Dermis blood vessel endothelial cell (primary cell): ENCODE results near the gene DDX47. TPM values are rescaled to one million over a fixed set of nuclear protein-coding genes. Genes with fewer than 3 reads are reported as not detected.
"Not testable (repeated sequence)": the region's sequence is repeated elsewhere in the genome, so short reads cannot be mapped to it uniquely, and the experiment has no call there.

Source experiments
- DNase-seq: peaks from one replicate; pipeline ENCODE4 v3.0.0; 2010
- total RNA-seq: library from RNA; depleted of rRNA; stranded (reverse); fragments of >200 nt; gene quantifications from 2 replicates; pipeline ENCODE4 v1.2.3, GENCODE V29; 2014

DDX47 gene
- total RNA-seq, 1 donor from 2014 or later, result 83.0 TPM

GRCh38 chr12:12797794-12798152, 15.4 kb upstream of the DDX47 start:
- DNase-seq, result no peak

- DNase-seq, result no peak
Observed at GRCh38 chr12:12798480-12798879, 14.7 kb upstream of the DDX47 start.

GRCh38 chr12:12799163-12799920, 13.8 kb upstream of the DDX47 start:
- no peak for DNase-seq

GRCh38 chr12:12800406-12801180, 12.6 kb upstream of the DDX47 start:
- DNase-seq, result no peak

- DNase-seq, result not testable (repeated sequence)
Observed at GRCh38 chr12:12801656-12802055, 11.5 kb upstream of the DDX47 start.

GRCh38 chr12:12803186-12803585, 10.0 kb upstream of the DDX47 start:
- DNase-seq, result peak; percentile 93

GRCh38 chr12:12804011-12804410, 9.1 kb upstream of the DDX47 start:
- DNase-seq, result peak; percentile 79

GRCh38 chr12:12804432-12804886, 8.7 kb upstream of the DDX47 start:
- DNase-seq, result peak; percentile 70

- no peak for DNase-seq
Observed at GRCh38 chr12:12806784-12807516, 6.2 kb upstream of the DDX47 start.

- DNase-seq, result not testable (repeated sequence)
Observed at GRCh38 chr12:12807517-12807903, 5.6 kb upstream of the DDX47 start.

- peak; percentile 92 for DNase-seq
Observed at GRCh38 chr12:12807970-12808702, 5.0 kb upstream of the DDX47 start.

- DNase-seq, result no peak
Observed at GRCh38 chr12:12810553-12811021, 2.6 kb upstream of the DDX47 start.

- DNase-seq, result no peak
Observed at GRCh38 chr12:12811343-12811742, 1.8 kb upstream of the DDX47 start.

- DNase-seq, result no peak
Observed at GRCh38 chr12:12812174-12812573, 972 bp upstream of the DDX47 start.

GRCh38 chr12:12812618-12813119, 477 bp upstream of the DDX47 start:
- DNase-seq, result no peak

GRCh38 chr12:12817616-12818015, 4.5 kb downstream of the DDX47 start:
- no peak for DNase-seq

- DNase-seq, result no peak
Observed at GRCh38 chr12:12818701-12819100, 5.6 kb downstream of the DDX47 start.

GRCh38 chr12:12819221-12819620, 6.1 kb downstream of the DDX47 start:
- peak; percentile 35 for DNase-seq

GRCh38 chr12:12819752-12820311, 6.7 kb downstream of the DDX47 start:
- DNase-seq, result peak; percentile 76

- not testable (repeated sequence) for DNase-seq
Observed at GRCh38 chr12:12820376-12820775, 7.2 kb downstream of the DDX47 start.

- no peak for DNase-seq
Observed at GRCh38 chr12:12821975-12822374, 8.8 kb downstream of the DDX47 start.

GRCh38 chr12:12822886-12823285, 9.7 kb downstream of the DDX47 start:
- no peak for DNase-seq
